ENCODE results near the gene LRRC39.

- TF ChIP-seq EP300 (IDR thresholded peaks at IDR 0.05) (no peak), POLR2A (IDR thresholded peaks at IDR 0.05) (no peak)
These were observed 77.9 kb downstream of the LRRC39 start for GRCh38 chr1:100100202-100100601.

All from tibial nerve (tissue), 3 donors.